22Rv1 (cell line): Measurements from ENCODE around the gene CPNE9.

Experiments
- CTCF ChIP-seq: fragments of 450-650 bp; IDR thresholded peaks from 2 replicates; pipeline ENCODE4 v1.5.1; 2017; ENCODE audit warnings: mild to moderate bottlenecking
- ZFX ChIP-seq: fragments of 450-650 bp; IDR thresholded peaks from 2 replicates; pipeline ENCODE4 v1.6.1; 2017; ENCODE audit warnings: antibody characterized with exemption, borderline replicate concordance

- TF ChIP-seq CTCF = no peak
- no peak for TF ChIP-seq ZFX
Observed at GRCh38 chr3:9659849-9660248, 43.8 kb upstream of the CPNE9 start.
